GM18951 (cell line): ENCODE data around the gene F8A1.
"Not testable (repeated sequence)": the region's sequence is repeated elsewhere in the genome, so short reads cannot be mapped to it uniquely, and the experiment has no call there.

Source experiments
- POLR2A ChIP-seq: IDR thresholded peaks from 4 replicates; pipeline ENCODE4 v1.6.1; 2011; ENCODE audit warnings: mild to moderate bottlenecking; ENCODE audit not compliant: insufficient read length, insufficient read depth; ENCODE audit errors: extremely low read depth
- in situ Hi-C: fragments of 300-500 bp; cut with MboI; formaldehyde crosslinking; loops from one replicate; pipeline ENCODE4 v1.12.0; 2022; ENCODE audit warnings: low sequenced_read_pairs, mixed read lengths, inconsistent platforms; ENCODE audit not compliant: unreplicated experiment

Gene F8A1

DNA sequence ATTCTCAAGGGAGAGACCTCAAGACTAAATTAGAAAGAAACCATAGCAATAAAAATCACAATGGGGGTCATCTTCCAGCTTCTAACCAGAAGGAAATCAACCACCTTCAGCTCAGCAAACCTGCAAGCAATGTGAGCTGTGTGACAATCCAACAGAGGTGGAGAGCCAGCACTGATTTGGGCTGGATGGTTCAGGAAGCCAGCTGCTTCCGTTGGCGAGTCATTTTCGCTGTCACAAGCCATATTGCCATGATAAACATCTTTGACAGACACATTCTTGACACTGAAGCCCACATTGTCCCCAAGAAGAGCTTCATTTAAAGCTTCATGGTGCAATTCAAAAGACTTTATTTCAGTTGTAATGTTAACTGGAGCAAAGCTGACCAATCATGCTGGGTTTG, 22.7 kb downstream of the F8A1 start:
- in situ Hi-C loops, result no loop called here
- no peak for TF ChIP-seq POLR2A

DNA sequence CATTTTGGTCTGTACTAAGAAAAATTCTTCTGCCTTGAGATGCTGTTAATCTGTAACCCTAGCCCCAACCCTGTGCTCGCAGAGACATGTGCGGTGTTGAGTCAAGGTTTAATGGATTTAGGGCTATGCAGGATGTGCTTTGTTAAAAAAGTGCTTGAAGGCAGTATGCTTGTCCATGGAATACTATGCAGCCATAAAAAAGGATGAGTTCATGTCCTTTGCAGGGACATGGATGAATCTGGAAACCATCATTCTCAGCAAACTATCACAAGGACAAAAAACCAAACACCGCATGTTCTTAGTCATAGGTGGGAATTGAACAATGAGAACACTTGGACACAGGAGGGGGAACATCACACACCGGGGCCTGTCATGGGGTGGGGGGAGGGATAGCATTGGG, 23.9 kb downstream of the F8A1 start:
- in situ Hi-C loops, result not testable (repeated sequence)

DNA sequence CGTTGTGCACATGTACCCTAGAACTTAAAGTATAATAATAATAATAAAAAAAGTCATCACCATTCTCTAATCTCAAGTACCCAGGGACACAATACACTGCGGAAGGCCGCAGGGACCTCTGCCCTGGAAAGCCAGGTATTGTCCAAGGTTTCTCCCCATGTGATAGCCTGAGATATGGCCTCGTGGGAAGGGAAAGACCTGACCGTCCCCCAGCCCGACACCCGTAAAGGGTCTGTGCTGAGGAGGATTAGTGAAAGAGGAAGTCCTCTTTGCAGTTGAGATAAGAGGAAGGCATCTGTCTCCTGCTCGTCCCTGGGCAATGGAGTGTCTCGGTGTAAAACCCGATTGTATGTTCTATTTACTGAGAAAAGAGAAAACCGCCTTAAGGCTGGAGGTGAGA, 24.4 kb downstream of the F8A1 start:
- in situ Hi-C loops, result not testable (repeated sequence)

DNA sequence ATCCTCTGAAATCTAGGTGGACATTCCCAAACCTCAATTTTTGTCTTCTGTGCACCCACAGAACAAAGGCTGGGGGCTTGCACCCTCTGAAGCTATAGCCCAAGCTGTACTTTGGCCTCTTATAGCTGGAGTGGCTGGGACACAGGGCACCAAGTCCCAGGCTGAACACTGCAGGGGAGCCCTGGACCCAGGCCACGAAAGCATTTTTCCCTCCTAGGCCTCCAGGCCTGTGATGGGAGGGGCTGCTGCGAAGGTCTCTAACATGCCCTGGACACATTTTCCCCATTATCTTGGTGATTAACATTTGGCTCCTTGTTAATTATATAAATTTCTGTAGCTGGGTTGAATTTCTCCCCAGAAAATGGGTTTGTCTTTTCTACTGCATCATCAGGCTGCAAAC, 27.9 kb downstream of the F8A1 start:
- no peak for TF ChIP-seq POLR2A
- in situ Hi-C loops, result no loop called here

DNA sequence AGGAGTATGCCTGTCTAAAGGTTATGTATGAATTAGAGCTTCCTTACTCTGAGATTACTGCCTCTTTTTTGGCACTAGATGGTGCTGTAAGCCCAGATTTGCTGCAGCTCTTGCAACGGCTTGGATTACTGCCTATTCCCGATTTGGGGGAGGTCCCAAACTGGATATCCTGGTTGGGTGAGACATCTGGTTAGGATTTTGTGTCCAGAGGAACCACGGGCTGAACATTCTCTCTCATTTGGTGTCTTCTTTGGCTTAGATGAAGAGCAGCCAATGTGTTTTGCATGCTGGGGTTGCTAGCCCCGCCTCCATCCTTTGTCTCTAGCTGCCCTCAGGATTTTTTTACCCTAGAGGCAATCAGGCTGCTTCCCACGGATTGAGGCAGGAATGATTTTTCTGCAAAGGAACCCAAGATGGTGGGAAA, 31.9 kb downstream of the F8A1 start:
- TF ChIP-seq POLR2A, result no peak
- in situ Hi-C loops, result no loop called here

DNA sequence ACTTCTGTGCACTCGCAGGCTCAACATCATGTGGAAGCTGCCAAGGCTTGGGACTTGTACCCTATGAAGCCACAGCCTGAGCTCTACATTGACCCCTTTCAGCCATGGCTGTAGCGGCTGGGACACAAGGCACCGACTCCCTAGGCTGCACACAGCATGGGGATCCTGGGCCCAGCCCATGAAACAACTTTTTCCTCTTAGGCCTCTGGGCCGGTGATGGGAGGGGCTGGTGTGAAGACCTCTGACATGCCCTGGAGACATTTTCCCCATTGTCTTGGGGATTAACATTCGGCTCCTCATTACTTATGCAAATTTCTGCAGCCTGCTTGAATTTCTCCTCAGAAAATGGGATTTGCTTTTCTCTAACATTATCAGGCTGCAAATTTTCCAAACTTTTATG, 38.6 kb downstream of the F8A1 start:
- in situ Hi-C loops, result not testable (repeated sequence)
